ENCODE results near the gene BEST2.

The BEST2 gene

DNA sequence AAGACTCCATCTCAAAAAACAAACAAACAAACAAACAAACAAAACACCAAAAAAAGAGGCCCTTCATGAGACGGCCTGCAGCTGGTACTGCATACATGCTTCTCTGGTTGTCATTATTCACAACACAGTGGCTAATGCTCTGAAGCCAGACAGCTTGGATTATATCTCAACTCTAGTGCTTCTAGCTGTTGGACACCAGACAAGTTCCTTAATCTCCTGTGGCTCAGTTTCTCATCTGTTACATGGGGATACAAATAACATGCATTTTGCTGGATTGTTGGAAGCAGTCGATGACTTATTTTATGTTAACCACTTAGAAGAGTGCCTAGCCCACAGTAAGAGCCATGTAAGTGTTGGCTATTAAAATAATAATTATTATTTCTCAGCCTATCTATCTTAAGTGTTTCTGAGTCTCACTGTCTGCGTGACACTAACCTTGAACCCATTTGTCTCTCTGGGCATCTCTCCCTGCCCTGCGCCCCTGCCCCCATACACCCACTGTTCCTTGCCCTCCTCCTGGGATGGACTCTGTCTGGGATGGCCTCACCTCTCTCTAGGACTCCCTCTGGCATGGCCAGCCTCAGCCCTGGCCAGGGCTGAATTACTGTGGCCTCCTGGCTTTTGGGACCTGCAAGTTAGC, 36.6 kb downstream of the BEST2 start:
- Histone ChIP-seq H3K9ac (ENCODE audit: low read depth, low read length, poor library complexity, severe bottlenecking) (no peak overlapping the region), H3K36me3 (ENCODE audit: insufficient read depth, low read length) (no peaks in the 10 kb centered on the region), H3K27me3 (ENCODE audit: insufficient read depth, low read length, poor library complexity, severe bottlenecking) (no peaks in the 10 kb centered on the region), H3K4me1 (ENCODE audit: insufficient read depth, low read length, poor library complexity, severe bottlenecking) (peaks cover 33% of the 10 kb centered on the region), H3K4me2 (ENCODE audit: low read depth, low read length, poor library complexity, severe bottlenecking) (no peak overlapping the region), H3K4me3 (ENCODE audit: low read length, poor library complexity, severe bottlenecking) (no peak overlapping the region), H3K9me3 (ENCODE audit: insufficient read depth, low read depth, low read length) (no peaks in the 10 kb centered on the region), H4K20me1 (ENCODE audit: insufficient read depth, low read length, poor library complexity, severe bottlenecking) (no peaks in the 10 kb centered on the region), H2AFZ (ENCODE audit: low read length) (no peak overlapping the region), H3F3A (ENCODE audit: low read depth) (no peaks in the 10 kb centered on the region; the same call in 1 of the 2 replicates), H3K79me2 (ENCODE audit: insufficient read depth, low read length) (peaks cover 19% of the 10 kb centered on the region), H3K9me2 (replicated peaks; ENCODE audit: low read depth, low read length) (no peaks in the 10 kb centered on the region)
- TF ChIP-seq EZH2phosphoT487 (IDR thresholded peaks at IDR 0.05; ENCODE audit: borderline replicate concordance), result no peak
- TF ChIP-seq, protein P1, sequence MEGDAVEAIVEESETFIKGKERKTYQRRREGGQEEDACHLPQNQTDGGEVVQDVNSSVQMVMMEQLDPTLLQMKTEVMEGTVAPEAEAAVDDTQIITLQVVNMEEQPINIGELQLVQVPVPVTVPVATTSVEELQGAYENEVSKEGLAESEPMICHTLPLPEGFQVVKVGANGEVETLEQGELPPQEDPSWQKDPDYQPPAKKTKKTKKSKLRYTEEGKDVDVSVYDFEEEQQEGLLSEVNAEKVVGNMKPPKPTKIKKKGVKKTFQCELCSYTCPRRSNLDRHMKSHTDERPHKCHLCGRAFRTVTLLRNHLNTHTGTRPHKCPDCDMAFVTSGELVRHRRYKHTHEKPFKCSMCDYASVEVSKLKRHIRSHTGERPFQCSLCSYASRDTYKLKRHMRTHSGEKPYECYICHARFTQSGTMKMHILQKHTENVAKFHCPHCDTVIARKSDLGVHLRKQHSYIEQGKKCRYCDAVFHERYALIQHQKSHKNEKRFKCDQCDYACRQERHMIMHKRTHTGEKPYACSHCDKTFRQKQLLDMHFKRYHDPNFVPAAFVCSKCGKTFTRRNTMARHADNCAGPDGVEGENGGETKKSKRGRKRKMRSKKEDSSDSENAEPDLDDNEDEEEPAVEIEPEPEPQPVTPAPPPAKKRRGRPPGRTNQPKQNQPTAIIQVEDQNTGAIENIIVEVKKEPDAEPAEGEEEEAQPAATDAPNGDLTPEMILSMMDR (conservative IDR thresholded peaks at IDR 0.05; ENCODE audit: low read length), result no peak

DNA sequence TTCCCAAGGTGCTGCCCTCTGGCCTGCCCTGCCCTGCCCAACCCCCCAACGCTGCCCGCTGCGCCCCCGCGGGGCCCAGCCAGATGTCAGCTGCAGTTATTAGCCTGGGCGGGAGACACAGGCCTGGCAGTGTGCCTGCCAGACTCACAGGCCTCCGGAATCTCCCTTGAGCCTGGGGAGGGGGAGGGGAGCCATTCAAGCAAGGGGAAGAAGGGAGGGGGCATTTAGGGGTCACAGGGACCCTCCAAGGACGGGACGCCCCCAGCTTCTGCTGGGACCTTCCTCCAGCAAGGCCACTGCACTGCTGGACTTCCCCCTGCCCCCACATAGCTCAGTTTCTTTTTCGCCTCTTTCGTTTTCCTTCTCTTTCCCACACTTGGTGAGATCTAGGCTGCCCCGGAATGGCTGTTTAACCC, 37.1 kb downstream of the BEST2 start:
- H3K4me1 ChIP-seq (ENCODE audit: insufficient read depth, low read length, poor library complexity, severe bottlenecking), result peaks cover 35% of the 10 kb centered on the region
- H4K20me1 ChIP-seq (ENCODE audit: insufficient read depth, low read length, poor library complexity, severe bottlenecking), result no peaks in the 10 kb centered on the region

DNA sequence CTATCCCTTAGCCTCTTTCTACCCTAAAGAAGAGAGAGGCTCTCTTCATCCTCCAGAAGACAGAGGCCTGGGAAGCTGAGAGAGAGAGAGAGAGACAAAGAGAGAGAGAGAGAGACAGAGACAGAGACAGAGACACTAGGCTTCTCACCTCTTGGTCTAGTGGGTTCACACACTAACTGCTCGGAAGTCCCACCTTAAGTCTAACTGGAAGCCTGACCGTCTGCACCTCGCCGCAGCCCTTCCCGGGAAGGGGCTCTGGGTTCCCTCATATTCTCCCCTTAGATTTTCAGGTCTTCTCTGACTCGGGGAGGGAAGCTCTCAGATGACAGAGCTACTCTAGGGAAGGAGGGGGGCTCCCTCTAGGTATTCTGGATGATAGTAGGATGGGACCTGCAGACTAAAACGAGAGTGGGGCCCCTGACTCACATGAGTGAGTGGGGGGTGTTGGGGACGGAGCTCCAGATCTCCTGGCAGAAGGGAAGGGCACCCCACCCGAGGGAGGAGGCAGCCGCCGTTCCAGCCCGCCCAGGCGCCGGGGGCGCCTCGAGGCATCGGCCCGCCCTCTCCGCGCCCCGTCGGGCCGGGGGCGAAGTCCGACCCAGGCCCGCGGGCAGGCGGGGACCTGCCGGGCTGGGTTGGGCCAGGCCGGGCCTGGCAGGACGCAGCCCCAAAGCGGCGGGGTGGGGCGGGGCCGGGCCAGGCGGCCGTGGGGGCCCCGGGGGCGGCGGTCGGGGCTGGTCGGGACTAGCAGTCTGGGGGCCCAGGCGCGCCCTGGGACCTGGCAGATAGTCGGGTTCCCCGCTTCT, 37.7 kb downstream of the BEST2 start:
- Histone ChIP-seq H3K4me2 (ENCODE audit: low read depth, low read length, poor library complexity, severe bottlenecking) (no peak overlapping the region), H3K9me2 (replicated peaks; ENCODE audit: low read depth, low read length) (no peaks in the 10 kb centered on the region), H3K4me3 (ENCODE audit: low read length, poor library complexity, severe bottlenecking) (no peak overlapping the region), H3K4me1 (ENCODE audit: insufficient read depth, low read length, poor library complexity, severe bottlenecking) (peaks cover 41% of the 10 kb centered on the region), H3K9ac (ENCODE audit: low read depth, low read length, poor library complexity, severe bottlenecking) (no peak overlapping the region), H3K27me3 (ENCODE audit: insufficient read depth, low read length, poor library complexity, severe bottlenecking) (no peaks in the 10 kb centered on the region), H4K20me1 (ENCODE audit: insufficient read depth, low read length, poor library complexity, severe bottlenecking) (no peaks in the 10 kb centered on the region), H3K79me2 (ENCODE audit: insufficient read depth, low read length) (peaks cover 21% of the 10 kb centered on the region), H2AFZ (ENCODE audit: low read length) (no peak overlapping the region), H3K36me3 (ENCODE audit: insufficient read depth, low read length) (no peaks in the 10 kb centered on the region), H3F3A (ENCODE audit: low read depth) (no peaks in the 10 kb centered on the region; the same call in 1 of the 2 replicates), H3K9me3 (ENCODE audit: insufficient read depth, low read depth, low read length) (no peaks in the 10 kb centered on the region)
- TF ChIP-seq, protein P1 (conservative IDR thresholded peaks at IDR 0.05; ENCODE audit: low read length), result no peak
- no peak for TF ChIP-seq EZH2phosphoT487 (IDR thresholded peaks at IDR 0.05; ENCODE audit: borderline replicate concordance)

More for the DNA sequence above, 37.1 kb downstream of the BEST2 start:
- no peak overlapping the region for H3K9ac ChIP-seq (ENCODE audit: low read depth, low read length, poor library complexity, severe bottlenecking)
- no peaks in the 10 kb centered on the region for H3K27me3 ChIP-seq (ENCODE audit: insufficient read depth, low read length, poor library complexity, severe bottlenecking)
- H3K9me2 ChIP-seq (replicated peaks; ENCODE audit: low read depth, low read length), result no peaks in the 10 kb centered on the region
- no peak overlapping the region for H2AFZ ChIP-seq (ENCODE audit: low read length)
- H3K79me2 ChIP-seq (ENCODE audit: insufficient read depth, low read length), result peaks cover 21% of the 10 kb centered on the region
- H3K4me2 ChIP-seq (ENCODE audit: low read depth, low read length, poor library complexity, severe bottlenecking), result no peak overlapping the region
- H3F3A ChIP-seq (ENCODE audit: low read depth), result no peaks in the 10 kb centered on the region; the same call in 1 of the 2 replicates
- no peak overlapping the region for H3K4me3 ChIP-seq (ENCODE audit: low read length, poor library complexity, severe bottlenecking)
- no peak for TF ChIP-seq EZH2phosphoT487 (IDR thresholded peaks at IDR 0.05; ENCODE audit: borderline replicate concordance)
- TF ChIP-seq, protein P1 (conservative IDR thresholded peaks at IDR 0.05; ENCODE audit: low read length), result no peak
- H3K9me3 ChIP-seq (ENCODE audit: insufficient read depth, low read depth, low read length), result no peaks in the 10 kb centered on the region
- H3K36me3 ChIP-seq (ENCODE audit: insufficient read depth, low read length), result no peaks in the 10 kb centered on the region

All from Loucy (cell line).